Measurements from ENCODE around the gene HAUS7.

The HAUS7 gene

DNA sequence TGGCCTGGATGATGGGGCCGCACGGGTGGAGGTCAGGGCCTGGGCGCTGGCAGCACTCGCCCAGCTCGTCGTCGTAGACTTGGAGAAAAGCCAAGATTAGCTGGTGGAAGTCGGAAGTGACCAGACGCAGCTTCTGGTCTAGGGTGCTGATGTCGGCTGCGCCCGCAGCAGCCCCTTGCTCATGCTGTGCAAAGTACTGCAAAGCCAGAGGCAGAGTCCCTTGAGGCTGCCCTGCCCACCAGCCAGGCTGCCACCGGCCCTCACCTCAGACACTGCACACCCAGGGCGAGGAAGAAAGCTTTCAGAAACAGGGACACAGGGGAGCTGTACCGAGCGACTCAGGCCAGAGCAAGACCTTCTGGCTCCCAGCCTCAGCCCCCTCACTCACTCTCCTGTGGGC, 14.8 kb downstream of the HAUS7 start (continued):
- TF ChIP-seq ZBTB7A (tag by site-specific recombination; IDR thresholded peaks at IDR 0.05; ENCODE audit: low read depth), result no peak
- TF ChIP-seq ZBTB44 (tag by site-specific recombination; IDR thresholded peaks at IDR 0.05), result no peak

DNA sequence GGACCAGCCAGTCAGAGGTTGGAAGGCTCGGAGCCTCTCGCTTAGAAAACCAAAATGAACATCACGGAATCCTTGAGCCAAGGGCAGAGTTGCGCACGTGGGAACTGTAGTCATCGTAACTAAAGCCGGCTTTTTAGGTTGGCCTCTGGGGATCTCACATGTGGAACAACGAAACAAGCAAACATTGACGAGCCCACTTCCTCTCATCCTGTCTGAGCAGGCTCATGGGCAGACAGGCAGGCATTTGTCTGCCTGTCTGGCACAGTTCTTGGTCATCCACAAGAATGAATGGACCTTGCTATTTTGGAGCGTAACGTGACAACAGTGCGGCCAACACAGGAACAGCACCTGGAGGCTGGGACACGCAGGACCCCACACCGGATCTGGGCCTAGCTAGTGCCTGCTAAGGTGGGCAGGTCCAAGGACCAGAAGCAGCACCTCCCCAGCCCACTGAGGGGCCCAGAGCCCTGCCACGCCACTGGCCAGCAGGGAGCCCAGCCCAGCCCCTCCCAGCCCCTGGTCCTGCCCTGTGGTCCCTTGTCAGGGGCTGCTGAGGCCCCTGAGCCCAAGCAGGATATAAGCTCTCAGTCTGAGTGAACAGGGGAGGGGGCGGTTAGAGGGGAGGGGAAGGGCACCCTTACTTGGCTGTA, 15.3 kb downstream of the HAUS7 start:
- peaks cover 5 to 37% of the 10 kb centered on the region in 2 experiments; a peak in 2 of 3 replicates for H3K36me3 ChIP-seq (ENCODE audit: control insufficient read depth in 2 of 2, insufficient read depth in 1 of 2, low read length in 2 of 2)
- H3K9me3 ChIP-seq (ENCODE audit: control insufficient read depth, insufficient read depth, low read depth, low read length), result no peaks in the 10 kb centered on the region
- H3K27ac ChIP-seq (ENCODE audit: extremely low read depth, low read depth, low read length), result no peak overlapping the region
- POLR2A ChIA-PET, result no interaction called here
- no peak overlapping the region for H3K4me3 ChIP-seq (ENCODE audit: low read depth, low read length)
- H3K4me1 ChIP-seq (ENCODE audit: control insufficient read depth, insufficient read depth, low read length), result no peaks in the 10 kb centered on the region
- TF ChIP-seq REST (tag by site-specific recombination; IDR thresholded peaks at IDR 0.05), result no peak
- TF ChIP-seq ZNF248 (tag by site-specific recombination; IDR thresholded peaks at IDR 0.05), result no peak
- no peak for TF ChIP-seq ZBTB10 (tag by site-specific recombination; IDR thresholded peaks at IDR 0.05)
- no peak for TF ChIP-seq ZNF155 (tag by site-specific recombination; IDR thresholded peaks at IDR 0.05)
- TF ChIP-seq ZNF514 (tag by site-specific recombination; IDR thresholded peaks at IDR 0.05), result no peak
- CTCF ChIA-PET, result no interaction called here

DNA sequence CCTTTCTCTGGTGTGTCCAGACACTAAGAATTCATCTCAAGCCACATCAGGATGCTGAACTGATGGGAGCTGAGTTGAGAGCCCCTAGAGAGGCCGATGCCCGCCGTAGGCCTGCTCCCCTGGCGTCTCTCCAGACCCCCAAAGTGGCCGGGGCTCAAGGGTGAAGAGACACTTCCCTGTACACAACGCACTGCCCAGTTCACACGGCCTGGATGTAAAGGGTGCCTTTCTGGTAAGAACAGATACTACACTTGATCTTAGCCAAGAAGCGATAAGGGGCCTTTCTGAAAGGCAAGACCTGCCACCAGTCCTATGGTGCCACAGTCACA, 19.5 kb downstream of the HAUS7 start:
- POLR2A ChIA-PET, result no interaction called here
- H3K27ac ChIP-seq (ENCODE audit: extremely low read depth, low read depth, low read length), result no peak overlapping the region
- H3K36me3 ChIP-seq (ENCODE audit: control insufficient read depth in 2 of 2, insufficient read depth in 1 of 2, low read length in 2 of 2), result peaks cover 0 to 30% of the 10 kb centered on the region in 2 experiments; a peak in 2 of 3 replicates
- TF ChIP-seq, protein P1, sequence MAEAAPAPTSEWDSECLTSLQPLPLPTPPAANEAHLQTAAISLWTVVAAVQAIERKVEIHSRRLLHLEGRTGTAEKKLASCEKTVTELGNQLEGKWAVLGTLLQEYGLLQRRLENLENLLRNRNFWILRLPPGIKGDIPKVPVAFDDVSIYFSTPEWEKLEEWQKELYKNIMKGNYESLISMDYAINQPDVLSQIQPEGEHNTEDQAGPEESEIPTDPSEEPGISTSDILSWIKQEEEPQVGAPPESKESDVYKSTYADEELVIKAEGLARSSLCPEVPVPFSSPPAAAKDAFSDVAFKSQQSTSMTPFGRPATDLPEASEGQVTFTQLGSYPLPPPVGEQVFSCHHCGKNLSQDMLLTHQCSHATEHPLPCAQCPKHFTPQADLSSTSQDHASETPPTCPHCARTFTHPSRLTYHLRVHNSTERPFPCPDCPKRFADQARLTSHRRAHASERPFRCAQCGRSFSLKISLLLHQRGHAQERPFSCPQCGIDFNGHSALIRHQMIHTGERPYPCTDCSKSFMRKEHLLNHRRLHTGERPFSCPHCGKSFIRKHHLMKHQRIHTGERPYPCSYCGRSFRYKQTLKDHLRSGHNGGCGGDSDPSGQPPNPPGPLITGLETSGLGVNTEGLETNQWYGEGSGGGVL (tag by site-specific recombination; IDR thresholded peaks at IDR 0.05), result no peak
- TF ChIP-seq HOXC10 (CRISPR knock-in tag; IDR thresholded peaks at IDR 0.05) (no peak), SALL2 (tag by site-specific recombination; IDR thresholded peaks at IDR 0.05; ENCODE audit: borderline replicate concordance) (no peak), ZNF324 (tag by site-specific recombination; IDR thresholded peaks at IDR 0.05) (no peak), ZNF610 (tag by site-specific recombination; IDR thresholded peaks at IDR 0.05; ENCODE audit: borderline replicate concordance) (no peak), ELK4 (IDR thresholded peaks at IDR 0.05; ENCODE audit: borderline replicate concordance, low read depth, low read length) (no peak), MEIS1 (CRISPR knock-in tag; IDR thresholded peaks at IDR 0.05; ENCODE audit: borderline replicate concordance) (no peak)
- no peaks in the 10 kb centered on the region for H3K4me1 ChIP-seq (ENCODE audit: control insufficient read depth, insufficient read depth, low read length)
- no peaks in the 10 kb centered on the region for H3K9me3 ChIP-seq (ENCODE audit: control insufficient read depth, insufficient read depth, low read depth, low read length)
- CTCF ChIA-PET, result interaction anchor here (0.6 kb wide), 1 partner anchor 65 kb away, joined by 3 read pairs; no protein-coding TSS in a partner anchor
- no peak overlapping the region for H3K4me3 ChIP-seq (ENCODE audit: low read depth, low read length)

Data from HEK293 (cell line).